ENCODE measurements around the gene SPOCK1.

The SPOCK1 gene

DNA sequence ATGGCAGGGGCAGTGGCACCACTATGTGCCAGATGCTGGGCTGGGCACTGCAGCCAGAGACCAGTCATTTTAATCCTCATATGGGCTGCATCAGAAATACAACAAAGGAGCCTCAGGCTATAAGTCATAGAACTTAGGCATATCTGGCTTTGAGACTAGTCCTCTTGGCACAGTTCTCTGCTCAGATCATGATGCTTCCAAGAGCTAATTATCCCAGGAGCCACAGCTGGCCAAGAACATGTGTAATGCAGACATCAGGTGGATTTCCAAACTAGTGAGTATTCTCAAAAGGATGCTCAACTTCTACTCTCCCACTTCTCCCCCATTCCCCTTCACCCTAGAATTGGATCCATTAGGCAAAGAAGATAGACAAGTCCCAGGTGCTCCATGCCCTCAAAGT is 571.6 kb downstream of the SPOCK1 start:
- no peak overlapping the region for H3K4me3 ChIP-seq (ENCODE audit: low read depth, low read length)
- DNase-seq (ENCODE audit: low read depth, low spot score) = no peak
- ChIA-PET POLR2A (no interaction called here), CTCF (no interaction called here)
- TF ChIP-seq, protein P1, sequence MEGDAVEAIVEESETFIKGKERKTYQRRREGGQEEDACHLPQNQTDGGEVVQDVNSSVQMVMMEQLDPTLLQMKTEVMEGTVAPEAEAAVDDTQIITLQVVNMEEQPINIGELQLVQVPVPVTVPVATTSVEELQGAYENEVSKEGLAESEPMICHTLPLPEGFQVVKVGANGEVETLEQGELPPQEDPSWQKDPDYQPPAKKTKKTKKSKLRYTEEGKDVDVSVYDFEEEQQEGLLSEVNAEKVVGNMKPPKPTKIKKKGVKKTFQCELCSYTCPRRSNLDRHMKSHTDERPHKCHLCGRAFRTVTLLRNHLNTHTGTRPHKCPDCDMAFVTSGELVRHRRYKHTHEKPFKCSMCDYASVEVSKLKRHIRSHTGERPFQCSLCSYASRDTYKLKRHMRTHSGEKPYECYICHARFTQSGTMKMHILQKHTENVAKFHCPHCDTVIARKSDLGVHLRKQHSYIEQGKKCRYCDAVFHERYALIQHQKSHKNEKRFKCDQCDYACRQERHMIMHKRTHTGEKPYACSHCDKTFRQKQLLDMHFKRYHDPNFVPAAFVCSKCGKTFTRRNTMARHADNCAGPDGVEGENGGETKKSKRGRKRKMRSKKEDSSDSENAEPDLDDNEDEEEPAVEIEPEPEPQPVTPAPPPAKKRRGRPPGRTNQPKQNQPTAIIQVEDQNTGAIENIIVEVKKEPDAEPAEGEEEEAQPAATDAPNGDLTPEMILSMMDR (IDR thresholded peaks at IDR 0.05; ENCODE audit: insufficient read depth, low read length, missing control alignments) = no peak

DNA sequence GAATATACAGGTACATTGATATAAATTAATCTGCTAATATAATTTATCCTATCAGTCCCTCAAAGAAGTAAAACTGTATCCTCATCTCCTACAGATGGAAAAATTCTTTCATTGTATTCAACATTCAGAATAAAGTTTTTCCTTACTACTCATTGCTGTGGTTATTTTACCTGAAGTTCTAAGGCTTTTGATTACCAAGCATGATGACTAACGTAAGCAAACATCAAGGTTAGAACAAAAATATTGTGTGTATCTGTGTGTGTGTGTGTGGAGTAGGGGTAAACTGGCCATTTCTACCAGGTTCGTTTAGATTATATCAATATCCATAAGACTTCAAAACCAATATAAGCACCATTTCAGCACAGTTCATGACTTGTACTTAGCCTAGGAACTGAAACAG is 573.1 kb downstream of the SPOCK1 start:
- ChIA-PET CTCF (no interaction called here), POLR2A (no interaction called here)
- H3K4me3 ChIP-seq (ENCODE audit: low read depth, low read length) = no peak overlapping the region
- DNase-seq (ENCODE audit: low read depth, low spot score) = no peak
- TF ChIP-seq, protein P1 (IDR thresholded peaks at IDR 0.05; ENCODE audit: insufficient read depth, low read length, missing control alignments) = no peak
